ENCODE results near the gene PPP2R2C.

PPP2R2C gene

DNA sequence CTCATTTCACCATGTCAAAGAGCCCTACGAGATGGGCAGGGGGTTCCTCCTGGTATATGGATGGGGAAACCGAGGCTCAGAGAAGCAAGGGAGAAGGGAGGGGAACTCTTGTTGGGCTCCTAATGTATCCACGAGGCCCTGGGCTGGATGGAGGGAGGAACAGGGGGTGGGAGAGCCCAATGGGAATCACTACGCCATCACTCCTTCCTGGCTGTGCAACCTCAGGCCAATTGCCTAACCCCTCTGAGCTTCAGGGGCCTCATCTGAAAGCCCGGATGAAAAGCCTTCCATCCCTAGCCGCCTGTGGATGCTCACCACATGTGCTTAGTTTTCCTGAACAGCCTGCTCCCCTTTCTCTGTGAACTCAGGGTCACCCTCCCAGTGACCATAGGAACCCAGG is 57.8 kb downstream of the PPP2R2C start:
- Histone ChIP-seq H3K9ac (no peak overlapping the region), H3K27me3 (ENCODE audit: insufficient read depth, low read depth) (peaks cover 2% of the 10 kb centered on the region; the same call in 1 of the 2 replicates), H3K79me2 (ENCODE audit: insufficient read depth, low read depth) (no peaks in the 10 kb centered on the region), H2AFZ (ENCODE audit: low read depth) (no peak overlapping the region), H3K36me3 (ENCODE audit: insufficient read depth) (no peaks in the 10 kb centered on the region), H3K27ac (no peak overlapping the region), H3K4me1 (ENCODE audit: low read depth, poor library complexity, severe bottlenecking) (no peaks in the 10 kb centered on the region), H4K20me1 (ENCODE audit: insufficient read depth) (no peaks in the 10 kb centered on the region), H3K4me3 (IDR thresholded peaks at IDR 0.05; ENCODE audit: insufficient read depth, low read depth, low read length) (no peak overlapping the region), H3K4me2 (no peak overlapping the region)
- TF ChIP-seq, protein P1, sequence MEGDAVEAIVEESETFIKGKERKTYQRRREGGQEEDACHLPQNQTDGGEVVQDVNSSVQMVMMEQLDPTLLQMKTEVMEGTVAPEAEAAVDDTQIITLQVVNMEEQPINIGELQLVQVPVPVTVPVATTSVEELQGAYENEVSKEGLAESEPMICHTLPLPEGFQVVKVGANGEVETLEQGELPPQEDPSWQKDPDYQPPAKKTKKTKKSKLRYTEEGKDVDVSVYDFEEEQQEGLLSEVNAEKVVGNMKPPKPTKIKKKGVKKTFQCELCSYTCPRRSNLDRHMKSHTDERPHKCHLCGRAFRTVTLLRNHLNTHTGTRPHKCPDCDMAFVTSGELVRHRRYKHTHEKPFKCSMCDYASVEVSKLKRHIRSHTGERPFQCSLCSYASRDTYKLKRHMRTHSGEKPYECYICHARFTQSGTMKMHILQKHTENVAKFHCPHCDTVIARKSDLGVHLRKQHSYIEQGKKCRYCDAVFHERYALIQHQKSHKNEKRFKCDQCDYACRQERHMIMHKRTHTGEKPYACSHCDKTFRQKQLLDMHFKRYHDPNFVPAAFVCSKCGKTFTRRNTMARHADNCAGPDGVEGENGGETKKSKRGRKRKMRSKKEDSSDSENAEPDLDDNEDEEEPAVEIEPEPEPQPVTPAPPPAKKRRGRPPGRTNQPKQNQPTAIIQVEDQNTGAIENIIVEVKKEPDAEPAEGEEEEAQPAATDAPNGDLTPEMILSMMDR (conservative IDR thresholded peaks at IDR 0.05; ENCODE audit: low read depth, low read length), result no peak

- H3K4me2 ChIP-seq, result no peak overlapping the region
- H3K36me3 ChIP-seq (ENCODE audit: insufficient read depth), result no peaks in the 10 kb centered on the region
- no peaks in the 10 kb centered on the region for H4K20me1 ChIP-seq (ENCODE audit: insufficient read depth)
- no peak overlapping the region for H3K9ac ChIP-seq
- H3K79me2 ChIP-seq (ENCODE audit: insufficient read depth, low read depth), result no peaks in the 10 kb centered on the region
- no peak overlapping the region for H3K4me3 ChIP-seq (IDR thresholded peaks at IDR 0.05; ENCODE audit: insufficient read depth, low read depth, low read length)
- H3K27me3 ChIP-seq (ENCODE audit: insufficient read depth, low read depth), result peaks cover 17% of the 10 kb centered on the region
- no peaks in the 10 kb centered on the region for H3K4me1 ChIP-seq (ENCODE audit: low read depth, poor library complexity, severe bottlenecking)
- H2AFZ ChIP-seq (ENCODE audit: low read depth), result no peak overlapping the region
- TF ChIP-seq, protein P1 (conservative IDR thresholded peaks at IDR 0.05; ENCODE audit: low read depth, low read length), result no peak
- no peak overlapping the region for H3K27ac ChIP-seq
Measured at GRCh38 chr4:6410664-6411063, 61.8 kb downstream of the PPP2R2C start.

DNA sequence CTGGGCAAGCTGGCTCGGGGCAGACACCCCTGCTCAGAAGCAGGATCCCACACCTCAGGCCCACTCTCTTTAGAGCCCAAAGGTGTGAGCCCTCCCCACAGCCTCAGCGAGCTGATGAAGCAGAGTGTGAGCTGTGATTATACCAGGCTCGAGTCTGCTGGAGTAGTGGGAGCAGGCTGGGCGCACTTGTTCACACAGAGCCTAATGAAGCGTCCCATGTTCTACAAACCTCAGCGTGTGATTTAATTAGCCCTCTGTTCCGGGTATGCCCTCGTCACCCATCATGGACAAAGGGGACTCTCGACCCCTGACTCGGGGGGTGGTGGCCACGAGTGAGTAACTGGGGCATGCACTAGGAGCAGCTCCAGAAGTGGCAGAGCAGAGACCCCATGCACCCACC is 62.3 kb downstream of the PPP2R2C start:
- H3K79me2 ChIP-seq (ENCODE audit: insufficient read depth, low read depth), result no peaks in the 10 kb centered on the region
- H4K20me1 ChIP-seq (ENCODE audit: insufficient read depth), result no peaks in the 10 kb centered on the region
- peaks cover 21% of the 10 kb centered on the region for H3K27me3 ChIP-seq (ENCODE audit: insufficient read depth, low read depth)
- TF ChIP-seq, protein P1 (conservative IDR thresholded peaks at IDR 0.05; ENCODE audit: low read depth, low read length), result no peak
- H3K4me3 ChIP-seq (IDR thresholded peaks at IDR 0.05; ENCODE audit: insufficient read depth, low read depth, low read length), result no peak overlapping the region
- H3K27ac ChIP-seq, result no peak overlapping the region
- no peaks in the 10 kb centered on the region for H3K4me1 ChIP-seq (ENCODE audit: low read depth, poor library complexity, severe bottlenecking)
- no peak overlapping the region for H3K9ac ChIP-seq
- no peak overlapping the region for H3K4me2 ChIP-seq
- H2AFZ ChIP-seq (ENCODE audit: low read depth), result no peak overlapping the region
- no peaks in the 10 kb centered on the region for H3K36me3 ChIP-seq (ENCODE audit: insufficient read depth)

- Histone ChIP-seq H3K4me1 (ENCODE audit: low read depth, poor library complexity, severe bottlenecking) (no peaks in the 10 kb centered on the region), H3K4me3 (IDR thresholded peaks at IDR 0.05; ENCODE audit: insufficient read depth, low read depth, low read length) (no peak overlapping the region), H3K36me3 (ENCODE audit: insufficient read depth) (no peaks in the 10 kb centered on the region), H2AFZ (ENCODE audit: low read depth) (no peak overlapping the region), H3K79me2 (ENCODE audit: insufficient read depth, low read depth) (no peaks in the 10 kb centered on the region), H3K4me2 (no peak overlapping the region), H4K20me1 (ENCODE audit: insufficient read depth) (no peaks in the 10 kb centered on the region), H3K27me3 (ENCODE audit: insufficient read depth, low read depth) (peaks cover 22% of the 10 kb centered on the region), H3K27ac (no peak overlapping the region), H3K9ac (no peak overlapping the region)
- TF ChIP-seq, protein P1 (conservative IDR thresholded peaks at IDR 0.05; ENCODE audit: low read depth, low read length), result no peak
Measured at GRCh38 chr4:6409381-6409780, 63.0 kb downstream of the PPP2R2C start.
